A549 (cell line): ENCODE data around the gene EPS8L1. TPM values are rescaled to one million over a fixed set of nuclear protein-coding genes. Genes with fewer than 3 reads are reported as not detected.
A peak's percentile ranks its signal among the peaks of the same experiment; 100 is the strongest.

Experiments
- ATAC-seq, 2 experiments: fragments of 200-7000 bp in 1 of 2; fragments of >200 bp in 1 of 2; cut with Nextera tagmentation in 1 of 2; cut with Tn5 transposase in 1 of 2; 3 replicates each; pipeline versions ENCODE4 v1.8.0 to v1.9.1; 2018 to 2020; ENCODE audit warnings: mild to moderate bottlenecking in 1 of 2, moderate library complexity in 1 of 2
- CTCF ChIA-PET: fragments of 300-600 bp; sonication (Branson Sonifier 250); formaldehyde crosslinking; extraction: SDS; loops from one replicate; lab custom pipeline; 2021; ENCODE audit warnings: antibody characterized with exemption, inconsistent platforms; lab: Yijun Ruan, JAX
- POLR2A ChIA-PET: fragments of 350-600 bp; formaldehyde crosslinking; extraction: SDS; loops from one replicate; lab custom pipeline; 2021; ENCODE audit warnings: antibody characterized with exemption, inconsistent platforms; lab: Yijun Ruan, JAX
- DNase-seq, 2 experiments: peaks; one replicate each; pipeline versions ENCODE4 v3.0.0 to v3.0.0-alpha.2; 2011 to 2016; ENCODE audit warnings: low read depth in 1 of 2, low spot score in 1 of 2
- FAIRE-seq: peaks from 2 replicates; lab custom pipeline; 2011; peaks lifted over from hg19 to GRCh38; lab: Jason Lieb, UNC
- H3K27ac ChIP-seq, 2 experiments: fragments of >200 bp; sonication (Bioruptor Twin); formaldehyde crosslinking; 3 replicates each; pipeline ENCODE4 v1.5.1; 2016 to 2017
- H3K4me1 ChIP-seq: fragments of >200 bp; sonication (Bioruptor Twin); formaldehyde crosslinking; 3 replicates; pipeline ENCODE4 v1.6.1; 2016
- H3K4me2 ChIP-seq: fragments of >200 bp; sonication (Bioruptor Twin); formaldehyde crosslinking; 3 replicates; pipeline ENCODE4 v1.6.1; 2016
- H3K4me3 ChIP-seq: fragments of >200 bp; sonication (Bioruptor Twin); formaldehyde crosslinking; 3 replicates; pipeline ENCODE4 v1.5.1; 2016
- H3K9me3 ChIP-seq: fragments of >200 bp; sonication (Bioruptor Twin); formaldehyde crosslinking; 3 replicates; pipeline ENCODE4 v1.6.1; 2016
- CEBPB ChIP-seq, 2 experiments: fragments of >200 bp in 1 of 2; sonication (Bioruptor Twin) in 1 of 2; formaldehyde crosslinking in 1 of 2; IDR thresholded peaks; 2 replicates each; pipeline ENCODE4 v1.6.1; 2012 to 2016
- CHD2 ChIP-seq: fragments of 150-350 bp; IDR thresholded peaks from 2 replicates; pipeline ENCODE4 v1.6.1; 2014; ENCODE audit warnings: low read length; ENCODE audit not compliant: partially characterized antibody
- ELK1 ChIP-seq: fragments of 150-350 bp; IDR thresholded peaks from 2 replicates; pipeline ENCODE4 v1.6.1; 2014; ENCODE audit warnings: low read depth, mild to moderate bottlenecking, low read length
- FOSB ChIP-seq: fragments of 250-450 bp; sonication (Bioruptor Pico); IDR thresholded peaks from 2 replicates; pipeline ENCODE4 v1.5.0; 2020; ENCODE audit warnings: mild to moderate bottlenecking, moderate library complexity
- FOSL2 ChIP-seq, 2 experiments: fragments of 450-650 bp in 1 of 2; fragments of >200 bp in 1 of 2; sonication (Bioruptor Twin) in 1 of 2; formaldehyde crosslinking; IDR thresholded peaks; 2 replicates each; pipeline versions ENCODE4 v1.5.0 to v1.6.1; 2016 to 2020; ENCODE audit warnings: mild to moderate bottlenecking in 1 of 2, moderate library complexity in 1 of 2
- HES2 ChIP-seq: fragments of >200 bp; sonication (Bioruptor Twin); formaldehyde crosslinking; IDR thresholded peaks from 2 replicates; pipeline ENCODE4 v1.6.1; 2016
- HEYL ChIP-seq: fragments of 250-450 bp; sonication (Bioruptor Pico); IDR thresholded peaks from 2 replicates; pipeline ENCODE4 v1.8.0; 2021; ENCODE audit warnings: mild to moderate bottlenecking, moderate library complexity
- HOXA7 ChIP-seq: fragments of 250-450 bp; sonication (Bioruptor Pico); IDR thresholded peaks from 2 replicates; pipeline ENCODE4 v1.5.0; 2020; ENCODE audit warnings: mild to moderate bottlenecking, moderate library complexity
- KDM1A ChIP-seq: fragments of 200-600 bp; sonication (generic); IDR thresholded peaks from 2 replicates; pipeline ENCODE4 v1.6.1; 2016; ENCODE audit warnings: low read depth, mild to moderate bottlenecking
- MAX ChIP-seq: IDR thresholded peaks from 2 replicates; pipeline ENCODE4 v1.6.1; 2012
- MYC ChIP-seq: IDR thresholded peaks from 2 replicates; pipeline ENCODE4 v1.6.1; 2012; ENCODE audit warnings: mild to moderate bottlenecking, inconsistent platforms, low read length, improper control_type of control experiment, borderline replicate concordance
- NR3C1 ChIP-seq: fragments of >200 bp; sonication (Bioruptor Twin); formaldehyde crosslinking; IDR thresholded peaks from 3 replicates; pipeline ENCODE4 v1.6.1; 2017
- PHF8 ChIP-seq: fragments of 200-600 bp; sonication (generic); IDR thresholded peaks from 2 replicates; pipeline ENCODE4 v1.6.1; 2016; ENCODE audit warnings: low read depth, mild to moderate bottlenecking, antibody characterized with exemption, moderate library complexity, borderline replicate concordance
- POLR2A ChIP-seq: IDR thresholded peaks from 2 replicates; pipeline ENCODE4 v1.6.1; 2012; ENCODE audit warnings: mild to moderate bottlenecking, low read length
- RNF2 ChIP-seq: fragments of 200-600 bp; sonication (generic); IDR thresholded peaks from 2 replicates; pipeline ENCODE4 v1.6.1; 2016; ENCODE audit warnings: low read depth, mild to moderate bottlenecking, antibody characterized with exemption, moderate library complexity, borderline replicate concordance
- SMC3 ChIP-seq: fragments of >200 bp; sonication (Bioruptor Twin); formaldehyde crosslinking; IDR thresholded peaks from 3 replicates; pipeline ENCODE4 v1.6.1; 2018; ENCODE audit warnings: inconsistent platforms
- SREBF2 ChIP-seq: fragments of 450-650 bp; IDR thresholded peaks from 2 replicates; pipeline ENCODE4 v1.6.1; 2014; ENCODE audit warnings: mild to moderate bottlenecking, moderate library complexity
- ZFP36 ChIP-seq: fragments of 450-650 bp; IDR thresholded peaks from 2 replicates; pipeline ENCODE4 v1.6.1; 2014; ENCODE audit warnings: borderline replicate concordance; ENCODE audit not compliant: partially characterized antibody
- WGBS: methylation state at CpG from one replicate; pipeline ENCODE4 v1.1.6; 2017; ENCODE audit errors: missing lambda C conversion rate; 5-methylcytosine and 5-hydroxymethylcytosine counted together
- polyA plus RNA-seq, 4 experiments: library from polyadenylated mRNA; depleted of rRNA in 3 of 4; stranded (reverse); fragments of >200 nt; fragmentation: RNase III in 1 of 4; extraction: RNeasy Plus Mini Kit Qiagen cat#74134 plus additional on column Dnase treatment in 1 of 4; gene quantifications; 2 replicates in 3 of 4; 3 replicates in 1 of 4; pipeline ENCODE4 v1.2.3, GENCODE V29; 2011 to 2017

The EPS8L1 gene
- polyA plus RNA-seq, 2 of the 4 experiments (the other 2 are of a cell fraction), result 3.7 to 3.8 TPM

GRCh38 chr19:55131421-55131820, 55.8 kb downstream of the EPS8L1 start:
- ATAC-seq, result no peak
- H3K27ac ChIP-seq, result no peak overlapping the region
- no peaks in the 10 kb centered on the region for H3K4me1 ChIP-seq
- CTCF ChIA-PET, result interaction anchor here (1.0 to 2.8 kb wide), 3 partner anchors 10 to 337 kb away, joined by 3 to 23 read pairs (median 6); no protein-coding TSS in a partner anchor
- DNase-seq, result no peak
- H3K9me3 ChIP-seq, result no peaks in the 10 kb centered on the region
- POLR2A ChIA-PET, result no interaction called here
- 91% methylated on average over 16 of the region's 16 CpGs for WGBS
- no peak for FAIRE-seq
- no peak for TF ChIP-seq CHD2
- TF ChIP-seq RNF2, result no peak
- TF ChIP-seq NR3C1, result no peak
- TF ChIP-seq SMC3, result no peak
- no peak for TF ChIP-seq ZFP36
- TF ChIP-seq HOXA7, result no peak
- no peak for TF ChIP-seq SREBF2
- TF ChIP-seq HEYL (CRISPR knock-in tag), result no peak
- no peak for TF ChIP-seq PHF8
- TF ChIP-seq MYC, result no peak
- no peak for TF ChIP-seq FOSL2 (IDR thresholded peaks at IDR 0.05)
- no peak for TF ChIP-seq FOSL2 (CRISPR knock-in tag; IDR thresholded peaks at IDR 0.05)
- no peak for TF ChIP-seq CEBPB (IDR thresholded peaks at IDR 0.05)
- no peak for TF ChIP-seq HES2
- no peak for TF ChIP-seq KDM1A
- no peak overlapping the region for H3K4me2 ChIP-seq
- no peak overlapping the region for H3K4me3 ChIP-seq

GRCh38 chr19:55132453-55133129, 56.9 kb downstream of the EPS8L1 start:
- ChIA-PET POLR2A (no interaction called here), CTCF (interaction anchor here (0.8 to 5.1 kb wide), 10 partner anchors 9 to 467 kb away, joined by 3 to 25 read pairs (median 5); partner anchors contain the start of genes FIZ1 and ZNF524)
- no peak overlapping the region for H3K27ac ChIP-seq
- TF ChIP-seq ELK1, result no peak
- no peak for TF ChIP-seq FOSB (CRISPR knock-in tag)
- TF ChIP-seq CEBPB (IDR thresholded peaks at IDR 0.05), result no peak
- TF ChIP-seq POLR2A, result no peak
- no peak for TF ChIP-seq MAX
- H3K4me1 ChIP-seq, result no peaks in the 10 kb centered on the region
- H3K4me3 ChIP-seq, result no peak overlapping the region
- H3K4me2 ChIP-seq, result no peak overlapping the region
- WGBS, result 92% methylated on average over 14 of the region's 14 CpGs
- FAIRE-seq, result no peak
- no peak for ATAC-seq
- no peak for DNase-seq
- H3K9me3 ChIP-seq, result no peaks in the 10 kb centered on the region

GRCh38 chr19:55133639-55134444, 58.2 kb downstream of the EPS8L1 start:
- ATAC-seq (no peak), DNase-seq (no peak), FAIRE-seq (no peak)
- Histone ChIP-seq H3K9me3 (no peaks in the 10 kb centered on the region), H3K4me1 (no peaks in the 10 kb centered on the region), H3K4me3 (no peak overlapping the region), H3K4me2 (no peak overlapping the region), H3K27ac (no peak overlapping the region)
- POLR2A ChIA-PET, result no interaction called here
- CTCF ChIA-PET, result interaction anchor here (0.6 to 5.1 kb wide), 7 partner anchors 7 to 466 kb away, joined by 3 to 25 read pairs (median 3); partner anchors contain the start of genes FIZ1 and ZNF524
- WGBS, result 84% methylated on average over 25 of the region's 25 CpGs
- TF ChIP-seq ZFP36, result peak; percentile 54
- TF ChIP-seq MAX, result no peak
